IPS-NIHi11 (cell line): ENCODE data around the gene UTP11.
"Not testable (repeated sequence)": the region's sequence is repeated elsewhere in the genome, so short reads cannot be mapped to it uniquely, and the experiment has no call there.

Source experiments
- DNase-seq: peaks from one replicate; pipeline ENCODE4 v3.0.0; 2012; ENCODE audit warnings: mixed read lengths, low spot score

Gene UTP11

GRCh38 chr1:38027201-38028104, 14.9 kb downstream of the UTP11 start:
- no peak for DNase-seq

GRCh38 chr1:38028105-38028591, 15.6 kb downstream of the UTP11 start:
- DNase-seq: no peak

- no peak for DNase-seq
Observed at GRCh38 chr1:38028671-38029070, 16.1 kb downstream of the UTP11 start.

GRCh38 chr1:38029081-38029681, 16.6 kb downstream of the UTP11 start:
- DNase-seq: peak; percentile 79

GRCh38 chr1:38029685-38030511, 17.4 kb downstream of the UTP11 start:
- no peak for DNase-seq

- no peak for DNase-seq
Observed at GRCh38 chr1:38030596-38031512, 18.3 kb downstream of the UTP11 start.

GRCh38 chr1:38031513-38031866, 19.0 kb downstream of the UTP11 start:
- no peak for DNase-seq

- not testable (repeated sequence) for DNase-seq
Observed at GRCh38 chr1:38032992-38033391, 20.5 kb downstream of the UTP11 start.

GRCh38 chr1:38034871-38035270, 22.3 kb downstream of the UTP11 start:
- no peak for DNase-seq

GRCh38 chr1:38037221-38037939, 24.8 kb downstream of the UTP11 start:
- no peak for DNase-seq

GRCh38 chr1:38038861-38039260, 26.3 kb downstream of the UTP11 start:
- no peak for DNase-seq

GRCh38 chr1:38039331-38040088, 27.0 kb downstream of the UTP11 start:
- DNase-seq: no peak

GRCh38 chr1:38041936-38042834, 29.7 kb downstream of the UTP11 start:
- no peak for DNase-seq

GRCh38 chr1:38043036-38043747, 30.7 kb downstream of the UTP11 start:
- no peak for DNase-seq

GRCh38 chr1:38044221-38045215, 32.0 kb downstream of the UTP11 start:
- DNase-seq: no peak

- DNase-seq: no peak
Observed at GRCh38 chr1:38045401-38046332, 33.1 kb downstream of the UTP11 start.
